PFSK-1 (cell line): ENCODE data around the gene PLXNA3.

Experiments
- FOXP2 ChIP-seq: optimal IDR thresholded peaks from 2 replicates; pipeline ENCODE3; 2011; ENCODE audit warnings: borderline replicate concordance, control low read depth, inconsistent platforms; ENCODE audit not compliant: insufficient read depth; ENCODE audit errors: extremely low read length, extremely low read depth
- POLR2AphosphoS5 ChIP-seq: IDR thresholded peaks from 2 replicates; pipeline ENCODE4 v1.6.1; 2012; ENCODE audit warnings: low read depth, mild to moderate bottlenecking, control low read depth, low read length, moderate library complexity
- REST ChIP-seq, 2 experiments: IDR thresholded peaks; 2 replicates each; pipeline versions ENCODE4 v1.6.1 to v1.8.0; 2011 to 2012; ENCODE audit warnings: low read depth in 2 of 2, low read length in 2 of 2, control low read depth in 1 of 2, inconsistent platforms in 1 of 2, mild to moderate bottlenecking in 1 of 2, moderate library complexity in 1 of 2; ENCODE audit not compliant: insufficient read depth in 1 of 2
- SIN3A ChIP-seq: IDR thresholded peaks from 2 replicates; pipeline ENCODE4 v1.6.1; 2012; ENCODE audit warnings: mild to moderate bottlenecking, low read length, moderate library complexity, borderline replicate concordance; ENCODE audit not compliant: insufficient read depth
- TAF1 ChIP-seq: IDR thresholded peaks from 2 replicates; pipeline ENCODE4 v1.6.1; 2012; ENCODE audit warnings: low read length, control low read depth, borderline replicate concordance; ENCODE audit not compliant: insufficient read depth

PLXNA3 gene

GRCh38 chrX:154459832-154460231 lies 1.8 kb downstream of the PLXNA3 start:
- TF ChIP-seq REST (IDR thresholded peaks at IDR 0.05; ENCODE audit: insufficient read depth in 1 of 2, low read depth in 2 of 2, low read length in 2 of 2) (no peak), FOXP2 (no peak), SIN3A (no peak)

- TF ChIP-seq FOXP2 (no peak), TAF1 (no peak), POLR2AphosphoS5 (no peak), REST (IDR thresholded peaks at IDR 0.05; ENCODE audit: insufficient read depth in 1 of 2, low read depth in 2 of 2, low read length in 2 of 2) (no peak), SIN3A (no peak)
Observed at GRCh38 chrX:154460326-154460725, 2.2 kb downstream of the PLXNA3 start.

- no peak for TF ChIP-seq POLR2AphosphoS5
- no peak for TF ChIP-seq TAF1
- TF ChIP-seq SIN3A: no peak
- no peak for TF ChIP-seq FOXP2
- no peak for TF ChIP-seq REST (IDR thresholded peaks at IDR 0.05; ENCODE audit: insufficient read depth in 1 of 2, low read depth in 2 of 2, low read length in 2 of 2)
Observed at GRCh38 chrX:154462396-154462795, 4.3 kb downstream of the PLXNA3 start.

GRCh38 chrX:154463611-154464220 lies 5.6 kb downstream of the PLXNA3 start:
- no peak for TF ChIP-seq POLR2AphosphoS5
- no peak for TF ChIP-seq TAF1
- no peak for TF ChIP-seq REST (IDR thresholded peaks at IDR 0.05; ENCODE audit: insufficient read depth in 1 of 2, low read depth in 2 of 2, low read length in 2 of 2)
- no peak for TF ChIP-seq FOXP2
- no peak for TF ChIP-seq SIN3A

GRCh38 chrX:154464806-154465365 lies 6.8 kb downstream of the PLXNA3 start:
- TF ChIP-seq TAF1: no peak
- no peak for TF ChIP-seq FOXP2
- TF ChIP-seq SIN3A: no peak
- no peak for TF ChIP-seq POLR2AphosphoS5
- TF ChIP-seq REST (IDR thresholded peaks at IDR 0.05; ENCODE audit: insufficient read depth in 1 of 2, low read depth in 2 of 2, low read length in 2 of 2): no peak
